ENCODE data around the gene SETSIP.

GRCh38 chr1:92084651-92085050, 9.4 kb upstream of the SETSIP start:
- TF ChIP-seq, protein P1, sequence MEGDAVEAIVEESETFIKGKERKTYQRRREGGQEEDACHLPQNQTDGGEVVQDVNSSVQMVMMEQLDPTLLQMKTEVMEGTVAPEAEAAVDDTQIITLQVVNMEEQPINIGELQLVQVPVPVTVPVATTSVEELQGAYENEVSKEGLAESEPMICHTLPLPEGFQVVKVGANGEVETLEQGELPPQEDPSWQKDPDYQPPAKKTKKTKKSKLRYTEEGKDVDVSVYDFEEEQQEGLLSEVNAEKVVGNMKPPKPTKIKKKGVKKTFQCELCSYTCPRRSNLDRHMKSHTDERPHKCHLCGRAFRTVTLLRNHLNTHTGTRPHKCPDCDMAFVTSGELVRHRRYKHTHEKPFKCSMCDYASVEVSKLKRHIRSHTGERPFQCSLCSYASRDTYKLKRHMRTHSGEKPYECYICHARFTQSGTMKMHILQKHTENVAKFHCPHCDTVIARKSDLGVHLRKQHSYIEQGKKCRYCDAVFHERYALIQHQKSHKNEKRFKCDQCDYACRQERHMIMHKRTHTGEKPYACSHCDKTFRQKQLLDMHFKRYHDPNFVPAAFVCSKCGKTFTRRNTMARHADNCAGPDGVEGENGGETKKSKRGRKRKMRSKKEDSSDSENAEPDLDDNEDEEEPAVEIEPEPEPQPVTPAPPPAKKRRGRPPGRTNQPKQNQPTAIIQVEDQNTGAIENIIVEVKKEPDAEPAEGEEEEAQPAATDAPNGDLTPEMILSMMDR (IDR thresholded peaks at IDR 0.05): no peak
- TF ChIP-seq POLR2A (IDR thresholded peaks at IDR 0.05) (no peak), POLR2AphosphoS5 (IDR thresholded peaks at IDR 0.05) (no peak)

Measured in prostate gland (tissue), 2 donors.